Right lobe of liver (tissue), 6 donors: ENCODE results near the gene LRRC38. TPM values are rescaled to one million over a fixed set of nuclear protein-coding genes. Genes with fewer than 3 reads are reported as not detected.

Experiments
- ATAC-seq, 4 donors: fragments of 200-7000 bp; cut with Tn5 transposase; one replicate each; pipeline ENCODE4 v1.9.1; 2020; ENCODE audit warnings: mild to moderate bottlenecking in 4 of 4, moderate library complexity in 4 of 4
- DNase-seq, 3 donors: peaks; one replicate each; pipeline ENCODE4 v3.0.0-alpha.2; 2020
- H3K27ac ChIP-seq, 3 donors: fragments of 200-600 bp; one replicate each; pipeline ENCODE4 v1.8.0; 2022
- H3K27me3 ChIP-seq, 2 donors: fragments of 200-600 bp; one replicate each; pipeline ENCODE4 v1.8.0; 2022
- H3K36me3 ChIP-seq, 4 donors: fragments of 200-600 bp; sonication (generic) in 1 of 4; one replicate each; pipeline versions ENCODE4 v1.5.1 to v1.8.0; 2017 to 2022; ENCODE audit warnings: control low read depth in 1 of 4
- H3K4me1 ChIP-seq, 4 donors: fragments of 200-600 bp; sonication (generic) in 1 of 4; one replicate each; pipeline versions ENCODE4 v1.5.1 to v1.8.0; 2017 to 2022; ENCODE audit warnings: control low read depth in 1 of 4
- H3K4me3 ChIP-seq, 3 donors: fragments of 200-600 bp; one replicate each; pipeline ENCODE4 v1.8.0; 2022
- H3K9me3 ChIP-seq, 4 donors: fragments of 200-600 bp; sonication (generic) in 1 of 4; one replicate each; pipeline versions ENCODE4 v1.5.1 to v1.8.0; 2017 to 2022; ENCODE audit warnings: control low read depth in 1 of 4
- POLR2A ChIP-seq: fragments of 450-650 bp; IDR thresholded peaks from one replicate; pipeline ENCODE4 v1.6.1; 2017; ENCODE audit warnings: antibody characterized with exemption, mild to moderate bottlenecking
- WGBS: methylation state at CpG from one replicate; pipeline ENCODE4 v1.1.6; 2018; ENCODE audit warnings: low coverage, low lambda C conversion rate; ENCODE audit not compliant: insufficient coverage; ENCODE audit errors: missing lambda C conversion rate; 5-methylcytosine and 5-hydroxymethylcytosine counted together
- intact Hi-C, 2 donors: fragments of 100-400 bp; cut with DNase I; formaldehyde crosslinking; loops; one replicate each; pipeline versions ENCODE4 v1.11.2 to v1.14.1; 2022
- total RNA-seq, 6 experiments: library from RNA; depleted of rRNA in 2 of 6; stranded (reverse); fragments of >200 nt in 2 of 6; fragmentation: NEBNext Ultra II Directional in 3 of 6; extraction: Animal tissue kit (Norgen Biotek cat#: 25700) in 3 of 6; gene quantifications; one replicate each; pipeline versions ENCODE4 v1.1.0 to v1.2.4, GENCODE V29; 2016 to 2023
- TF ChIP-seq, protein P1 (sequence below), 4 donors: fragments of 200-600 bp in 3 of 4; fragments of 450-650 bp in 1 of 4; IDR thresholded peaks; one replicate each; pipeline versions ENCODE4 v1.5.1 to v1.8.0; 2016 to 2022; ENCODE audit warnings: antibody characterized with exemption in 4 of 4, mild to moderate bottlenecking in 2 of 4
- donor health status: DM: no; HTN: yes; CAD: no.
- donor health status: DM: no; HTN: no; CAD: no.
- donor health status: DM: no; HTN: no; CAD: no.
- donor health status: DM: no; HTN: yes; CAD: no.
- donor health status: DM: no; HTN: yes; CAD: no.

The LRRC38 gene
- total RNA-seq, 6 experiments from 2014 or later, result not detected

DNA sequence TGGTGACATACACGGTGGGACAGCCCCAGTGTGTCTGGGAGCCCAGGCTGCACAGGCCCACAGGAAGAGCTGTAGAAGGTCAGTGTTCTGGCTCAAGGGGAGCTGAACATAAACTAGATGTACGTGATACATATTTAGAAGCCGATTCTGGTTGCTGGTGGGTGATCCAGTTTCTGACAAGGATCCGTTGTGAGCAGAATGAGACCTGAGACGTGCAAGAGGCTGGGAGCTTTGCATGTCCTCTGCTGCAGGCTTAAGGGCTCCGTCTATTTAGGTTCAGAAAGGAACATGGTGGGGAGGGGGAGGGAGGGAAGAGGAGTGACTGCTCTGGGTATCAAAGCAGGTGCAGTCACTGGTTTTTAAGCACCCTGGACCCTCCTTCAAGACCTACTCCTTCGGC lies 18.6 kb downstream of the LRRC38 start:
- ATAC-seq (no peak), DNase-seq (no peak)
- Histone ChIP-seq H3K27me3 (no peaks in the 10 kb centered on the region), H3K27ac (no peak overlapping the region), H3K4me3 (no peak overlapping the region), H3K9me3 (no peaks in the 10 kb centered on the region), H3K36me3 (no peaks in the 10 kb centered on the region), H3K4me1 (no peaks in the 10 kb centered on the region)
- TF ChIP-seq, protein P1, sequence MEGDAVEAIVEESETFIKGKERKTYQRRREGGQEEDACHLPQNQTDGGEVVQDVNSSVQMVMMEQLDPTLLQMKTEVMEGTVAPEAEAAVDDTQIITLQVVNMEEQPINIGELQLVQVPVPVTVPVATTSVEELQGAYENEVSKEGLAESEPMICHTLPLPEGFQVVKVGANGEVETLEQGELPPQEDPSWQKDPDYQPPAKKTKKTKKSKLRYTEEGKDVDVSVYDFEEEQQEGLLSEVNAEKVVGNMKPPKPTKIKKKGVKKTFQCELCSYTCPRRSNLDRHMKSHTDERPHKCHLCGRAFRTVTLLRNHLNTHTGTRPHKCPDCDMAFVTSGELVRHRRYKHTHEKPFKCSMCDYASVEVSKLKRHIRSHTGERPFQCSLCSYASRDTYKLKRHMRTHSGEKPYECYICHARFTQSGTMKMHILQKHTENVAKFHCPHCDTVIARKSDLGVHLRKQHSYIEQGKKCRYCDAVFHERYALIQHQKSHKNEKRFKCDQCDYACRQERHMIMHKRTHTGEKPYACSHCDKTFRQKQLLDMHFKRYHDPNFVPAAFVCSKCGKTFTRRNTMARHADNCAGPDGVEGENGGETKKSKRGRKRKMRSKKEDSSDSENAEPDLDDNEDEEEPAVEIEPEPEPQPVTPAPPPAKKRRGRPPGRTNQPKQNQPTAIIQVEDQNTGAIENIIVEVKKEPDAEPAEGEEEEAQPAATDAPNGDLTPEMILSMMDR (IDR thresholded peaks at IDR 0.05), result no peak
- no peak for TF ChIP-seq POLR2A
- intact Hi-C loops, result no loop called here
- 52% methylated on average over 6 of the region's 7 CpGs for WGBS

DNA sequence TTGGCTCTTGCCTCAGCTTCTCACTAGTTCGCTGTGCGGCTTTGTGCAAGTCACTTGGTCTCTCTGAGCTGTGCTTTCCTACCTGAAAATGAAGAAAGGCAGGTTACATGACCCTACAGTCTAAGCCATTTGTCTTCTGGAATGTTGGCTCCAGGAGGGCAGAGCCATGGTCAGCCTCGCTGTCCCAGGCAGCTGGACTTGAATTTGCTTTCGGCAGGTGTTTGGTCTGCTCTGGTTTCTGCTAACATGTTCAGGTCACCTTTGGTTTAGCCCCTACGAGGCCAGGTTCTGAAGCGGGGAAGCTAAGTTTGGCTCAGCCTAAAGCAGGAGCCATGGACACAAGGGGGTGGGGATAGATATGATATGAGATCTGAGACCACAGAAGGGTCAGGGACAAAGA lies 19.1 kb downstream of the LRRC38 start:
- DNase-seq, result no peak
- 52% methylated on average over 6 of the region's 6 CpGs for WGBS
- H3K27me3 ChIP-seq, result no peaks in the 10 kb centered on the region
- H3K4me3 ChIP-seq, result no peak overlapping the region
- TF ChIP-seq, protein P1 (IDR thresholded peaks at IDR 0.05), result no peak
- no peak for TF ChIP-seq POLR2A
- H3K36me3 ChIP-seq, result no peaks in the 10 kb centered on the region
- ATAC-seq, result no peak
- no peaks in the 10 kb centered on the region for H3K4me1 ChIP-seq
- no peaks in the 10 kb centered on the region for H3K9me3 ChIP-seq
- H3K27ac ChIP-seq, result no peak overlapping the region
- intact Hi-C loops, result no loop called here

DNA sequence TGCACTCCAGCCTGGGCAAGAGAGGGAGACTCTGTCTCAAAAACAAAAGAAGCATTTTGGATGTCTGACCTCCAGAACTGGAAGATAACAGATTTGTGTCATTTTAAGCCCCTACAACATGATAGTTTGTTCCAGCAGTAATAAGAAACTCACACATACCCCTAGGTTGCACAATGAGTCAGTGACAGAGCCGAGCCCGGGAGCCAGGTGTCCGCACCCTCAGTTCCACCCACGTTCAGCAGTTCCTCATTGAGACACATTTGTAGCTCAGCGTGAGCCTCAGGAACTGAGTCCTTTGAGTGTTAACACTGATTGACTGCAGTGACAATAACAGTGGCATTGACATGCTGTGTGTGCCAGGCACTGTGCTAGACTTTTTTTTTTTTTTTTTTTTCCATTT lies 19.8 kb downstream of the LRRC38 start:
- intact Hi-C loops, result no loop called here
- ATAC-seq, result no peak
- no peaks in the 10 kb centered on the region for H3K36me3 ChIP-seq
- no peaks in the 10 kb centered on the region for H3K4me1 ChIP-seq
- no peaks in the 10 kb centered on the region for H3K9me3 ChIP-seq
- DNase-seq, result no peak
- no peaks in the 10 kb centered on the region for H3K27me3 ChIP-seq
- 76% methylated on average over 5 of the region's 5 CpGs for WGBS
- H3K4me3 ChIP-seq, result no peak overlapping the region
- no peak overlapping the region for H3K27ac ChIP-seq
- TF ChIP-seq, protein P1 (IDR thresholded peaks at IDR 0.05), result no peak
- no peak for TF ChIP-seq POLR2A

DNA sequence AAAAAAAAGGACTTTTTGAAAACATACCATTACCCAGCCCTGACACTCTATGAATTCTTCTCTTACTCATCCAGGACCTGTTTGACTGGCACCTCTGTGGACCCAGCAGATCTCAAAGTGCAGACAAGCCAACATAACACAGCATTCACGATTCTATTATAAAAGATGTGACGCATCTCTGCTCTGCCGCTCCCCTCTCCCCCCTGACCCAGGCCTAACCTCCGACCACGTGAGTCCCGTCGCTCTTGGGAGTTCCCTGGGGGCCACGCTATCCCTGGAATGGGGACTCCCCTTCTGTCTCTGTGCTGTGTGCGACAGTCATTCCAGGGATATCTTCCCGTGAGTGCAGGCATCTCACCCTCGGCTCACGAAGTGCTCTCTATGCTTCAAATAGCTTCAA lies 21.1 kb downstream of the LRRC38 start:
- H3K36me3 ChIP-seq, result no peaks in the 10 kb centered on the region
- no peaks in the 10 kb centered on the region for H3K4me1 ChIP-seq
- TF ChIP-seq, protein P1 (IDR thresholded peaks at IDR 0.05), result no peak
- no peak for TF ChIP-seq POLR2A
- intact Hi-C loops, result no loop called here
- H3K27ac ChIP-seq, result no peak overlapping the region
- WGBS, result 44% methylated on average over 11 of the region's 12 CpGs
- no peak overlapping the region for H3K4me3 ChIP-seq
- DNase-seq (no peak), ATAC-seq (no peak)
- no peaks in the 10 kb centered on the region for H3K27me3 ChIP-seq
- no peaks in the 10 kb centered on the region for H3K9me3 ChIP-seq

DNA sequence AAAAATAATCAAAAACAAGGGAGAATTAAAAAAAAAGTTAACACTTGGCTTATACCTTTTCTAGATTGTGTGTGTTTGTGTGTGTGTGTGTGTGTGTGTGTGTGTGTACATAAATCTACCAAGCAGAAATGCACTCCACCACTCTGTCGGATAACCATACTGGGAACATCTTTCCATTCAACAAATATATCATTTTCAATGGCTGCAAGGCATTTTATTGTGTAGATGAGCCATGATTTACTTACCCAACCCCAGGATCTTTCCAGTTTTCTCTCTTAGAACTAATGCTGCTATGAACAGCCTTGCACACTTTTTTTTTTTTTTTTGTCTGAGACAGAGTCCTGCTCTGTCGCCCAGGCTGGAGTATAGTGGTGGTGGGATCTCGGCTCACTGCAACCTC lies 25.8 kb downstream of the LRRC38 start:
- WGBS, result 72% methylated on average over 3 of the region's 3 CpGs
- Histone ChIP-seq H3K27ac (no peak overlapping the region), H3K9me3 (no peaks in the 10 kb centered on the region), H3K4me1 (no peaks in the 10 kb centered on the region), H3K36me3 (no peaks in the 10 kb centered on the region), H3K27me3 (no peaks in the 10 kb centered on the region), H3K4me3 (no peak overlapping the region)
- DNase-seq (no peak), ATAC-seq (no peak)
- no peak for TF ChIP-seq POLR2A
- TF ChIP-seq, protein P1 (IDR thresholded peaks at IDR 0.05), result no peak
- intact Hi-C loops, result no loop called here
